HG03196 (cell line): ENCODE measurements around the gene TBC1D3E.
"Not testable (repeated sequence)": the region's sequence is repeated elsewhere in the genome, so short reads cannot be mapped to it uniquely, and the experiment has no call there.

Experiments
- ATAC-seq: cut with Tn5 transposase; IDR thresholded peaks from one replicate; pipeline ENCODE4 v1.9.1; 2021; ENCODE audit not compliant: unreplicated experiment

The TBC1D3E gene

GRCh38 chr17:38127651-38128050 lies at the start of gene TBC1D3E:
TSS of gene TBC1D3E (plus strand) at chr17:38127951. CDS start at chr17:38129496, 1,545 bp downstream.
- not testable (repeated sequence) for ATAC-seq

GRCh38 chr17:38087344-38087743 lies 40.4 kb upstream of the TBC1D3E start:
- not testable (repeated sequence) for ATAC-seq

GRCh38 chr17:38088120-38088519 lies 39.6 kb upstream of the TBC1D3E start:
- ATAC-seq: not testable (repeated sequence)

- not testable (repeated sequence) for ATAC-seq
Measured at GRCh38 chr17:38094059-38094694, 33.6 kb upstream of the TBC1D3E start.

GRCh38 chr17:38099262-38099661 lies 28.5 kb upstream of the TBC1D3E start:
- ATAC-seq: not testable (repeated sequence)

- not testable (repeated sequence) for ATAC-seq
Measured at GRCh38 chr17:38119829-38120228, 7.9 kb upstream of the TBC1D3E start.

GRCh38 chr17:38134860-38135259 lies 7.1 kb downstream of the TBC1D3E start:
- not testable (repeated sequence) for ATAC-seq
